Ishikawa (cell line): Measurements from ENCODE around the gene SDHAF2.

Experiments used
- CEBPB ChIP-seq: IDR thresholded peaks from 2 replicates; pipeline ENCODE4 v1.6.1; 2012
- CREB1 ChIP-seq: IDR thresholded peaks from 2 replicates; pipeline ENCODE4 v1.6.1; 2012; ENCODE audit warnings: low read depth
- EGR1 ChIP-seq: IDR thresholded peaks from 2 replicates; pipeline ENCODE4 v1.6.1; 2012
- EP300 ChIP-seq: IDR thresholded peaks from 2 replicates; pipeline ENCODE4 v1.6.1; 2012; ENCODE audit warnings: borderline replicate concordance
- NFIC ChIP-seq: IDR thresholded peaks from 2 replicates; pipeline ENCODE4 v1.6.1; 2012
- RAD21 ChIP-seq: IDR thresholded peaks from 2 replicates; pipeline ENCODE4 v1.6.1; 2012; ENCODE audit warnings: low read depth
- REST ChIP-seq: IDR thresholded peaks from 2 replicates; pipeline ENCODE4 v1.6.1; 2012; ENCODE audit warnings: low read depth, mild to moderate bottlenecking
- TAF1 ChIP-seq: IDR thresholded peaks from 2 replicates; pipeline ENCODE4 v1.6.1; 2012; ENCODE audit warnings: low read depth, mild to moderate bottlenecking
- TCF12 ChIP-seq: IDR thresholded peaks from 2 replicates; pipeline ENCODE4 v1.6.1; 2012; ENCODE audit warnings: low read depth
- TEAD4 ChIP-seq: IDR thresholded peaks from 2 replicates; pipeline ENCODE4 v1.6.1; 2012
- YY1 ChIP-seq: IDR thresholded peaks from 2 replicates; pipeline ENCODE4 v1.6.1; 2012; ENCODE audit warnings: low read depth
- TF ChIP-seq, protein P1 (sequence below): IDR thresholded peaks from 2 replicates; pipeline ENCODE4 v1.6.1; 2012

DNA sequence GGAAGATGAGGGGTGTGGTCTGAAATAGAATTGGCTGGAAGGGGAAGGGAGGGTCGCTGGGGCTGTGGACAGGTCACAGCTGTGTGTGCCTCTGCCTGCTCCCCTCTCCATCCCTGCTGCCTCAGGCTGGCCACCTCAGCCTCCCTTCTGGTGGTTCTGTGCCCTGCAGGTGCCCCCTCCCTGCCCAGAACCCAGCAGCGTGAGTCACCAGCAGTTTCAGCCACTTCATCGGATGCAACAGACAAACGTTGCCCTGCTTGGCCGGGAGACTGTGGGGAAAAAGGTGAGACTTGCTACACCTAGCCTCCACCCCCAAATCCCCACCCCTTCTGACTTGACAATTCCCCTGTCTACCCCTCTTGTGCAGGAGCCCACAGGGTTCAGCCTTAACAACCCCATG is 56.9 kb downstream of the SDHAF2 start:
- TF ChIP-seq YY1 = no peak
- TF ChIP-seq EGR1 = no peak
- no peak for TF ChIP-seq REST
- TF ChIP-seq RAD21 = no peak
- no peak for TF ChIP-seq TAF1
- no peak for TF ChIP-seq NFIC
- TF ChIP-seq CREB1 = no peak
- no peak for TF ChIP-seq EP300
- TF ChIP-seq CEBPB = no peak
- no peak for TF ChIP-seq TEAD4
- TF ChIP-seq, protein P1, sequence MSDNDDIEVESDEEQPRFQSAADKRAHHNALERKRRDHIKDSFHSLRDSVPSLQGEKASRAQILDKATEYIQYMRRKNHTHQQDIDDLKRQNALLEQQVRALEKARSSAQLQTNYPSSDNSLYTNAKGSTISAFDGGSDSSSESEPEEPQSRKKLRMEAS = no peak
- no peak for TF ChIP-seq TCF12
